GM23338 (cell line): Measurements from ENCODE around the gene ANAPC5. TPM values are rescaled to one million over a fixed set of nuclear protein-coding genes. Genes with fewer than 3 reads are reported as not detected.

ENCODE experiments used
- ATAC-seq: fragments of 200-7000 bp; cut with Tn5 transposase; 3 replicates; pipeline ENCODE4 v1.9.1; 2020
- DNase-seq: peaks from one replicate; pipeline ENCODE4 v3.0.0-alpha.2; 2015; ENCODE audit warnings: low spot score
- H2AFZ ChIP-seq: fragments of 200-600 bp; sonication (generic); 2 replicates; pipeline ENCODE4 v1.8.0; 2016; ENCODE audit warnings: antibody characterized with exemption, mild to moderate bottlenecking, moderate library complexity
- H3F3A ChIP-seq: fragments of 200-600 bp; sonication (generic); replicated peaks from 2 replicates; pipeline ENCODE4 v1.8.0; 2017; ENCODE audit warnings: antibody characterized with exemption, mixed run types, low read depth
- H3K27ac ChIP-seq: fragments of 200-600 bp; sonication (generic); 2 replicates; pipeline ENCODE4 v1.6.1; 2016; ENCODE audit warnings: low read depth
- H3K27me3 ChIP-seq: fragments of 200-600 bp; sonication (generic); 2 replicates; pipeline ENCODE4 v1.8.0; 2016; ENCODE audit warnings: mild to moderate bottlenecking, mixed run types, moderate library complexity; ENCODE audit not compliant: insufficient read depth
- H3K36me3 ChIP-seq: fragments of 200-600 bp; sonication (generic); 2 replicates; pipeline ENCODE4 v1.8.0; 2016; ENCODE audit warnings: mild to moderate bottlenecking; ENCODE audit not compliant: insufficient read depth
- H3K4me1 ChIP-seq: fragments of 200-600 bp; sonication (generic); 2 replicates; pipeline ENCODE4 v1.8.0; 2016; ENCODE audit warnings: mild to moderate bottlenecking, moderate library complexity; ENCODE audit not compliant: insufficient read depth
- H3K4me2 ChIP-seq: fragments of 200-600 bp; sonication (generic); 2 replicates; pipeline ENCODE4 v1.7.1; 2017; ENCODE audit warnings: mixed run types
- H3K4me3 ChIP-seq: fragments of 200-600 bp; sonication (generic); 2 replicates; pipeline ENCODE4 v1.6.1; 2016; ENCODE audit warnings: mixed run types
- H3K79me2 ChIP-seq: fragments of 200-600 bp; sonication (generic); replicated peaks from 2 replicates; pipeline ENCODE4 v1.8.0; 2017; ENCODE audit warnings: mild to moderate bottlenecking; ENCODE audit not compliant: insufficient read depth
- H3K9me2 ChIP-seq: fragments of 200-600 bp; sonication (generic); 2 replicates; pipeline ENCODE4 v1.8.0; 2017; ENCODE audit not compliant: insufficient read depth
- H4K20me1 ChIP-seq: fragments of 200-600 bp; sonication (generic); replicated peaks from 2 replicates; pipeline ENCODE4 v1.8.0; 2017; ENCODE audit warnings: mild to moderate bottlenecking; ENCODE audit not compliant: insufficient read depth
- H3K27ac Mint-ChIP-seq: 2 replicates; pipeline ENCODE4 v1.8.0; 2020; ENCODE audit warnings: inconsistent platforms, mild to moderate bottlenecking, moderate library complexity, mixed read lengths
- H3K27me3 Mint-ChIP-seq: 3 replicates; pipeline ENCODE4 v1.8.0; 2022; ENCODE audit warnings: low read depth, mild to moderate bottlenecking, moderate library complexity, mixed read lengths, inconsistent platforms; ENCODE audit not compliant: insufficient read depth, poor library complexity
- H3K36me3 Mint-ChIP-seq: 3 replicates; pipeline ENCODE4 v1.8.0; 2021; ENCODE audit warnings: low read depth, mild to moderate bottlenecking, inconsistent platforms, moderate library complexity, mixed read lengths
- H3K4me1 Mint-ChIP-seq: 3 replicates; pipeline ENCODE4 v1.8.0; 2020; ENCODE audit warnings: mild to moderate bottlenecking, inconsistent platforms, mixed read lengths
- H3K4me3 Mint-ChIP-seq: 3 replicates; pipeline ENCODE4 v1.8.0; 2021; ENCODE audit warnings: moderate library complexity, mild to moderate bottlenecking, inconsistent platforms, mixed read lengths
- H3K9me3 Mint-ChIP-seq: 3 replicates; pipeline ENCODE4 v1.8.0; 2020; ENCODE audit warnings: moderate library complexity, mild to moderate bottlenecking, inconsistent platforms, mixed read lengths
- CREB1 ChIP-seq: fragments of 250-450 bp; sonication (Bioruptor Pico); IDR thresholded peaks from 2 replicates; pipeline ENCODE4 v1.5.0; 2020; ENCODE audit warnings: low read depth, mild to moderate bottlenecking, moderate library complexity
- CTCF ChIP-seq, 2 experiments: fragments of 200-600 bp in 1 of 2; sonication (generic) in 1 of 2; conservative IDR thresholded peaks; 2 replicates each; pipeline versions ENCODE4 v1.5.1 to v1.6.1; 2016 to 2017; ENCODE audit warnings: antibody characterized with exemption in 2 of 2, low read depth in 2 of 2, mild to moderate bottlenecking in 2 of 2, moderate library complexity in 1 of 2
- EZH2 ChIP-seq: fragments of 200-600 bp; sonication (generic); IDR thresholded peaks from one replicate; pipeline ENCODE4 v1.8.0; 2017; ENCODE audit warnings: antibody characterized with exemption, mild to moderate bottlenecking, low read depth; ENCODE audit not compliant: unreplicated experiment
- EZH2phosphoT487 ChIP-seq: fragments of 200-600 bp; sonication (generic); IDR thresholded peaks from one replicate; pipeline ENCODE4 v1.8.1; 2018; ENCODE audit warnings: antibody characterized with exemption; ENCODE audit not compliant: unreplicated experiment
- JUNB ChIP-seq: IDR thresholded peaks from one replicate; pipeline ENCODE4 v1.6.1; 2016; ENCODE audit warnings: antibody characterized with exemption; ENCODE audit not compliant: unreplicated experiment
- NANOG ChIP-seq: IDR thresholded peaks from 2 replicates; pipeline ENCODE4 v1.6.1; 2016; ENCODE audit warnings: antibody characterized with exemption, borderline replicate concordance
- POLR2AphosphoS5 ChIP-seq: IDR thresholded peaks from 2 replicates; pipeline ENCODE4 v1.6.1; 2016; ENCODE audit warnings: antibody characterized with exemption, low read depth
- REST ChIP-seq: IDR thresholded peaks from one replicate; pipeline ENCODE4 v1.6.1; 2018; ENCODE audit warnings: antibody characterized with exemption; ENCODE audit not compliant: unreplicated experiment
- STAT1 ChIP-seq: IDR thresholded peaks from one replicate; pipeline ENCODE4 v1.6.1; 2016; ENCODE audit warnings: antibody characterized with exemption; ENCODE audit not compliant: unreplicated experiment
- ZNF114 ChIP-seq: fragments of 250-450 bp; sonication (Bioruptor Pico); IDR thresholded peaks from 2 replicates; pipeline ENCODE4 v1.5.0; 2020; ENCODE audit warnings: mild to moderate bottlenecking, moderate library complexity
- ZNF331 ChIP-seq: fragments of 250-450 bp; sonication (Bioruptor Pico); IDR thresholded peaks from 2 replicates; pipeline ENCODE4 v1.5.0; 2020; ENCODE audit warnings: low read depth, mild to moderate bottlenecking, moderate library complexity
- polyA plus RNA-seq: library from polyadenylated mRNA; unstranded; fragments of >200 nt; fragmentation: Nextera tagmentation; extraction: Ambion mirVana; gene quantifications from 2 replicates; pipeline ENCODE4 v1.2.1, GENCODE V29; 2016
- total RNA-seq: library from RNA; depleted of rRNA; stranded (reverse); fragments of >200 nt; shearing (Covaris generic); gene quantifications from 2 replicates; pipeline ENCODE4 v1.2.3, GENCODE V29; 2014
- TF ChIP-seq, protein P1 (sequence below): fragments of 250-450 bp; sonication (Bioruptor Pico); IDR thresholded peaks from 2 replicates; pipeline ENCODE4 v1.5.0; 2020; ENCODE audit warnings: mild to moderate bottlenecking, moderate library complexity
- TF ChIP-seq, protein P2 (sequence below): IDR thresholded peaks from 2 replicates; pipeline ENCODE4 v1.6.1; 2016; ENCODE audit warnings: antibody characterized with exemption

Gene ANAPC5
- total and polyA plus RNA-seq, 2 experiments from 2014 or later: 65.9 to 125 TPM

DNA sequence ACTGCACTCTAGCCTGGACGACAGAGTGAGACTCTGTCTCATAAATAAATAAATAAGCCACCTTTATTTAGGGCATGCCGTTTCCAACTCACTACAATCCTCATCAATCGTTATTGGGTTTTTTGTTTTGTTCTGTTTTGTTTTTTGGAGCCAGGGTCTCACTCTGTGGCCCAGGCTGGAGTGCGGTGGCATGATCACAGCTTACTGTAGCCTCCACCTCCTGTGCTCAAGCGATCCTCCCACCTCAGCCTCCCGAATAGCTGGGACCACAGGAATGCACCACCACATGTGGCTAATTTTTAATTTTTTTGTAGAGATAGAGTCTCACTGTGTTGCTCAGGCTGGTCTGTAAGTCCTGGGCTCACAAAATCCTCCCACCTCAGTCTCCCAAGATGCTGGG lies 3.6 kb upstream of the ANAPC5 start:
- no peaks in the 10 kb centered on the region for H4K20me1 ChIP-seq
- H3K36me3 ChIP-seq: no peaks in the 10 kb centered on the region
- ATAC-seq (no peak), DNase-seq (no peak)
- H3K27ac Mint-ChIP-seq: no peak overlapping the region
- H3K79me2 ChIP-seq: peaks cover 11% of the 10 kb centered on the region
- no peaks in the 10 kb centered on the region for H3K9me3 Mint-ChIP-seq
- H3K4me1 Mint-ChIP-seq: no peaks in the 10 kb centered on the region; the same call in none of the 3 replicates
- H3K36me3 Mint-ChIP-seq: no peaks in the 10 kb centered on the region
- TF ChIP-seq JUNB (no peak), EZH2 (no peak), CREB1 (CRISPR knock-in tag) (no peak), REST (no peak), CTCF (conservative IDR thresholded peaks at IDR 0.05; ENCODE audit: low read depth in 2 of 2) (no peak), STAT1 (no peak), NANOG (no peak), ZNF331 (no peak), ZNF114 (CRISPR knock-in tag) (no peak), EZH2phosphoT487 (no peak), POLR2AphosphoS5 (no peak)
- TF ChIP-seq, protein P1, sequence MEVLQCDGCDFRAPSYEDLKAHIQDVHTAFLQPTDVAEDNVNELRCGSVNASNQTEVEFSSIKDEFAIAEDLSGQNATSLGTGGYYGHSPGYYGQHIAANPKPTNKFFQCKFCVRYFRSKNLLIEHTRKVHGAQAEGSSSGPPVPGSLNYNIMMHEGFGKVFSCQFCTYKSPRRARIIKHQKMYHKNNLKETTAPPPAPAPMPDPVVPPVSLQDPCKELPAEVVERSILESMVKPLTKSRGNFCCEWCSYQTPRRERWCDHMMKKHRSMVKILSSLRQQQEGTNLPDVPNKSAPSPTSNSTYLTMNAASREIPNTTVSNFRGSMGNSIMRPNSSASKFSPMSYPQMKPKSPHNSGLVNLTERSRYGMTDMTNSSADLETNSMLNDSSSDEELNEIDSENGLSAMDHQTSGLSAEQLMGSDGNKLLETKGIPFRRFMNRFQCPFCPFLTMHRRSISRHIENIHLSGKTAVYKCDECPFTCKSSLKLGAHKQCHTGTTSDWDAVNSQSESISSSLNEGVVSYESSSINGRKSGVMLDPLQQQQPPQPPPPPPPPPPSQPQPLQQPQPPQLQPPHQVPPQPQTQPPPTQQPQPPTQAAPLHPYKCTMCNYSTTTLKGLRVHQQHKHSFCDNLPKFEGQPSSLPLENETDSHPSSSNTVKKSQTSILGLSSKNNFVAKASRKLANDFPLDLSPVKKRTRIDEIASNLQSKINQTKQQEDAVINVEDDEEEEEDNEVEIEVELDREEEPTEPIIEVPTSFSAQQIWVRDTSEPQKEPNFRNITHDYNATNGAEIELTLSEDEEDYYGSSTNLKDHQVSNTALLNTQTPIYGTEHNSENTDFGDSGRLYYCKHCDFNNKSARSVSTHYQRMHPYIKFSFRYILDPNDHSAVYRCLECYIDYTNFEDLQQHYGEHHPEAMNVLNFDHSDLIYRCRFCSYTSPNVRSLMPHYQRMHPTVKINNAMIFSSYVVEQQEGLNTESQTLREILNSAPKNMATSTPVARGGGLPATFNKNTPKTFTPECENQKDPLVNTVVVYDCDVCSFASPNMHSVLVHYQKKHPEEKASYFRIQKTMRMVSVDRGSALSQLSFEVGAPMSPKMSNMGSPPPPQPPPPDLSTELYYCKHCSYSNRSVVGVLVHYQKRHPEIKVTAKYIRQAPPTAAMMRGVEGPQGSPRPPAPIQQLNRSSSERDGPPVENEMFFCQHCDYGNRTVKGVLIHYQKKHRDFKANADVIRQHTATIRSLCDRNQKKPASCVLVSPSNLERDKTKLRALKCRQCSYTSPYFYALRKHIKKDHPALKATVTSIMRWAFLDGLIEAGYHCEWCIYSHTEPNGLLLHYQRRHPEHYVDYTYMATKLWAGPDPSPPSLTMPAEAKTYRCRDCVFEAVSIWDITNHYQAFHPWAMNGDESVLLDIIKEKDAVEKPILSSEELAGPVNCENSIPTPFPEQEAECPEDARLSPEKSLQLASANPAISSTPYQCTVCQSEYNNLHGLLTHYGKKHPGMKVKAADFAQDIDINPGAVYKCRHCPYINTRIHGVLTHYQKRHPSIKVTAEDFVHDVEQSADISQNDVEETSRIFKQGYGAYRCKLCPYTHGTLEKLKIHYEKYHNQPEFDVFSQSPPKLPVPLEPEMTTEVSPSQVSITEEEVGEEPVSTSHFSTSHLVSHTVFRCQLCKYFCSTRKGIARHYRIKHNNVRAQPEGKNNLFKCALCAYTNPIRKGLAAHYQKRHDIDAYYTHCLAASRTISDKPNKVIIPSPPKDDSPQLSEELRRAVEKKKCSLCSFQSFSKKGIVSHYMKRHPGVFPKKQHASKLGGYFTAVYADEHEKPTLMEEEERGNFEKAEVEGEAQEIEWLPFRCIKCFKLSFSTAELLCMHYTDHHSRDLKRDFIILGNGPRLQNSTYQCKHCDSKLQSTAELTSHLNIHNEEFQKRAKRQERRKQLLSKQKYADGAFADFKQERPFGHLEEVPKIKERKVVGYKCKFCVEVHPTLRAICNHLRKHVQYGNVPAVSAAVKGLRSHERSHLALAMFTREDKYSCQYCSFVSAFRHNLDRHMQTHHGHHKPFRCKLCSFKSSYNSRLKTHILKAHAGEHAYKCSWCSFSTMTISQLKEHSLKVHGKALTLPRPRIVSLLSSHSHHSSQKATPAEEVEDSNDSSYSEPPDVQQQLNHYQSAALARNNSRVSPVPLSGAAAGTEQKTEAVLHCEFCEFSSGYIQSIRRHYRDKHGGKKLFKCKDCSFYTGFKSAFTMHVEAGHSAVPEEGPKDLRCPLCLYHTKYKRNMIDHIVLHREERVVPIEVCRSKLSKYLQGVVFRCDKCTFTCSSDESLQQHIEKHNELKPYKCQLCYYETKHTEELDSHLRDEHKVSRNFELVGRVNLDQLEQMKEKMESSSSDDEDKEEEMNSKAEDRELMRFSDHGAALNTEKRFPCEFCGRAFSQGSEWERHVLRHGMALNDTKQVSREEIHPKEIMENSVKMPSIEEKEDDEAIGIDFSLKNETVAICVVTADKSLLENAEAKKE (CRISPR knock-in tag): no peak
- TF ChIP-seq, protein P2, sequence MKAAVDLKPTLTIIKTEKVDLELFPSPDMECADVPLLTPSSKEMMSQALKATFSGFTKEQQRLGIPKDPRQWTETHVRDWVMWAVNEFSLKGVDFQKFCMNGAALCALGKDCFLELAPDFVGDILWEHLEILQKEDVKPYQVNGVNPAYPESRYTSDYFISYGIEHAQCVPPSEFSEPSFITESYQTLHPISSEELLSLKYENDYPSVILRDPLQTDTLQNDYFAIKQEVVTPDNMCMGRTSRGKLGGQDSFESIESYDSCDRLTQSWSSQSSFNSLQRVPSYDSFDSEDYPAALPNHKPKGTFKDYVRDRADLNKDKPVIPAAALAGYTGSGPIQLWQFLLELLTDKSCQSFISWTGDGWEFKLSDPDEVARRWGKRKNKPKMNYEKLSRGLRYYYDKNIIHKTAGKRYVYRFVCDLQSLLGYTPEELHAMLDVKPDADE: no peak
- H3F3A ChIP-seq: no peaks in the 10 kb centered on the region
- no peak overlapping the region for H2AFZ ChIP-seq
- H3K27me3 ChIP-seq: no peaks in the 10 kb centered on the region
- no peak overlapping the region for H3K27ac ChIP-seq
- H3K27me3 Mint-ChIP-seq: peaks cover 2% of the 10 kb centered on the region
- H3K4me2 ChIP-seq: no peak overlapping the region
- no peak overlapping the region for H3K4me3 ChIP-seq
- H3K9me2 ChIP-seq: no peaks in the 10 kb centered on the region
- no peak overlapping the region for H3K4me3 Mint-ChIP-seq
- no peaks in the 10 kb centered on the region for H3K4me1 ChIP-seq
